GM10847 (cell line): ENCODE results near the gene GPR83.

ENCODE experiments used
- POLR2A ChIP-seq: IDR thresholded peaks from 2 replicates; pipeline ENCODE4 v1.6.1; 2011; ENCODE audit not compliant: insufficient read length; ENCODE audit errors: extremely low read depth

GPR83 gene

DNA sequence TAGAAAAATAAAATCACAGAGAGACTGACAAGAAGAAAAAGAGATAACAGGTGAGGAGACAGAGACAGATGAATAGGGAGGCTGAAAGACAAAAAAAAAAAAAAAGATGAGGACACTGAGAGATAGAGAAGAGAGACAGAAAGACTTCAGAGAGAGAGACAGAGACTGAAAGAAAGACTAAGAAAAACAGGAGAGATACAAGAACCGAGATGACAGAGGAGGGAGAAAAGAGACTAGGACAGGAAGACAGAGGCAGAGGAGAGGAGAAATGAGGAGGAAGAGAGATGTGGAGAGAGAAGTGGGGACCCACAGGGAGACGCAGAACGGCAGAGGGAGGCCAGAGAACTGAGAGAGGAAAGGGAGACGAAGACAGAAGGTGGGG, 771 bp downstream of the GPR83 start:
- no peak for TF ChIP-seq POLR2A

DNA sequence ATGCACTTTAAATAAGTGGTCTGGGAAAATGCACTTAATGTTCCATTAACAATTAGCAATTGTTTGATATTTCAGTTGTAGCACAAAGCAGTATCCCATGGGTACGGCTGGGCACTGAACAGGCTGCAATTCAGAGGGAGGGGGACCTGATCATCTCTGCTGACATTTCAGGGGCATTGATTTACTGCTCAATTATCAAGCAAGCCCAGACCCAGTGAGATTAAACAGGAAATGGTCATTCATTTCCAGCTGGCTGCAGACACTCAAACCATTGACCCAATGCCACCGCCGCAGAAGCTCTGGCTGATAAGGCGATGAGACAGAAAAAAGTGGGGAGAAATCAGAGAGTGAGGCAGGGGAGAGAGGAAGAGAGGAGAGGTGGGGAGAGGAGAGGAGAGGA, 1.2 kb downstream of the GPR83 start:
- no peak for TF ChIP-seq POLR2A

DNA sequence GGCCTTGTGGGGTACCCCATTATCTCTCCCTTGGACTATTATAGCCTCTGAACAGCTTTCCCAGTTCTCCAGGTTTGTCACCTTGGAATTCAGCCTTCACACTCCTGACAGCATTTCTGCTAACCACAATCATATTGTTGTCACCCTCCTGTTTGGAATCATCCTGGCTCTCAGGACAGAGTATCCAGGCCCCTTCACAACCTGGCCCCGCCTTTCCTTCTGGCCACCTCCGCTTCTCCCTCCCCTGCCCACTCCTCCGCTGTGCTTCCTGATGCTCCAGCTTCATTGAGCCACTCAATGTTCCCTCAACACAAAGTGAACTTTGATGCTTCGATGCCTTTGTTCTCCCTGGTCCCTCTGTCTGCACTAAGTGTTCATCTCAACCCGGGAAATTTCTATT, 3.1 kb downstream of the GPR83 start:
- TF ChIP-seq POLR2A: no peak

DNA sequence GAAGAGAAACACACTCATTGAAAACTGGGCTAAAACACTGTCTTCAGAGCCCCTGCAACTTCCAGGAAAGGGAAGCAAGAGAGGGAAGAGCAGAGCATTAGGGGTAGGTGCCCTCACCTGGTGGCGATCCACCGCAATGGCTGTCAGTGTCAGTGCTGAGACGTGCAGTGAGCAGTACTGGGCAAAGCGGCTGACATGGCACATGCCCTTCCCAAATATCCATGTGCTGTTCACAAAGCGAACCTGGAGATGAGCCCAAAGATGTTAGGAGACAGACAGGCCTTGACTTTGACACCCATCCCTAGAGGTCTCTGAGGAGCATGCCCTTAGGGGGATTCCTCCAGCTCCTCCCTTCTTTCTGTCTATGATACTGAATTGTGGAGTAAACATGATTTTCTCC, 4.9 kb downstream of the GPR83 start:
- no peak for TF ChIP-seq POLR2A

DNA sequence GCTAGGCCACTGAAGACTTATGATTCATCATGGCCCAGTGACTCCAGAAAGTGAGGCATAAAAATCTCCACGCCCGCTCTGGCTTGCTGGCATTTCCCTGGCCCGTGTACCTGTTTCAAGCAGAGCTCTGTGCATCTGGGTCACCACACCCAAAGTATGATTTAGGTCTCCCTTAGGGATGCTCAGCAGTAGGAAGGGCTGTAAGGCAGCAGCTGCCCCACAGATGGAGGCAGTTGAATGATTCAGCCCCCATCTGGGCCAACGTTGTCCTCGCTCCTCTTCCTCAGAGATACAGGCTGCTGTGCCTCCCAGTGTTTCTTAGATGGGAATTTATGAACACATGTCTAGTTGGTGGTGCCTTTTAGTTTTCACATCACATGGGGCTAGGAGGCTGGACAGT, 21.6 kb downstream of the GPR83 start:
- TF ChIP-seq POLR2A: no peak

DNA sequence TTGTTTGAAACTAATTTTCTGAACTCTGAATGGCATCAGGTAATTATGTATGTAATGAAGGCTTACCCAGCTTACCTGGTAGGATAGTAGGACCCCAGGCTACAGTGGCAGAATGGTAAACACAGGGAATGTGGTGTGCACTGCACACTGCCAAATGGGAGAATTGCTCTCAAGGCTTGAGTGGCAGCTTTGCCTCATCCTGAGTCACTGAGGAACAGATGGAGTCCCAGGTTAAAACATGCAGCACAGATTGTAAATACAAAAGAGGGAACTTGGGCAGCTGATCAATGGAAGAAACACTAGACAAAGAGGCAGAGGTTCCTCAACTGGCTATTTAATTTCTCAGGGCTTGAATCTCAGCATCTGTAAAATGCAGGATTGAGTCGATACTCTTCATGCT, 24.4 kb downstream of the GPR83 start:
- no peak for TF ChIP-seq POLR2A

DNA sequence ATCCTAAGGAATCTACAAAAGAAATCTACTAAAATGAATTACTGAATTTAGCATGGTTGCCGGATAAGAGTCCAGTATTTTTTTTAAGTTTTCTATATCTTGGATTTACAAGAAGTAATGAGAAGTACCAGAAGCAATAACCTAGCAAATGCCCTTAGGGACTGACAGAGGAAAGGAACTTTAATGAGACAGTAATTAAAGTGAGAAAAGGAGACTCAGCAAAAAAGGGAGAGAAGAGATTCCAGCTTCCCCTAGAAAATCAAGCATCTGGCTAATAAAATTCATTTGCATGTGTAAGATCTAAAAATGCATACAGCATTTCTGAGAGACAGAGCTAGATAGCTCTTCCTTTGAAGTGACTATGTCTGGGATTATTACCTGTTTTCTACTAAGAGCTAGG, 57.7 kb downstream of the GPR83 start:
- TF ChIP-seq POLR2A: no peak

DNA sequence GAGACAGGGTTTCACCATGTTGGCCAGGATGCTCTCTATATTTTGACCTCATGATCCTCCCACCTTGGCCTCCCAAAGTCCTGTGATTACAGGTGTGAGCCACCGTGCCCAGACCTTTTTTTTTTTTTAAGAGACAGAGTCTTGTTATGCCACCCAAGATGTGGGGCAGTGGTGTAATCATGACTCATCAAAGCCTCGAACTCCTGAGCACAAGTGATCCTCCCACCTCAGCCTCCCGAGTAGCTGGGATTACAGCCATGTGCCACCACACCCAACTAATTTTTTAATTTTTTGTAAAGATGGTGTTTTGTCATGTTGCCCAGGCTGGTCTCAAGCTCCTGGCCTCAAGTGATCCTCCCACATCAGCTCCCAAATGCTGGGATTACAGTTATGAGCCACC, 59.0 kb downstream of the GPR83 start:
- no peak for TF ChIP-seq POLR2A

DNA sequence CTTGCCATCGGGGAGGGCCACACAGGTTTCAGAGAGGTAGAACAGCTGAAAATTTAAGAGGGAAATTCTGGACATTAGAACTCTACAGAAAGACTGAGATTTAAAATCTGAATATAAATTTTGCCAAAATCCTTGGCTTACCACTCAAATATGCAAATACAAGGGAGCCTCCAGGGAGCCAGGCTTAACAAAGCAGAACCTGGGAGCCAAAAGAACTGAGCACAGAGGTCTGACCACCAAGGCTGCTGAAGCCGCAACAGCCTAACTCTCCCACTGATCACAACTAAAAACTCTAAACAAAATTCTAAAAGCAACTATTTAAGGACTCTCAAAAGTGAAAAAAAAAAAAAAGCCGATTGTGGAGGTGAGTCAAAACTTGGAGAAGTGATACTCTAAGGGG, 62.6 kb downstream of the GPR83 start:
- no peak for TF ChIP-seq POLR2A

DNA sequence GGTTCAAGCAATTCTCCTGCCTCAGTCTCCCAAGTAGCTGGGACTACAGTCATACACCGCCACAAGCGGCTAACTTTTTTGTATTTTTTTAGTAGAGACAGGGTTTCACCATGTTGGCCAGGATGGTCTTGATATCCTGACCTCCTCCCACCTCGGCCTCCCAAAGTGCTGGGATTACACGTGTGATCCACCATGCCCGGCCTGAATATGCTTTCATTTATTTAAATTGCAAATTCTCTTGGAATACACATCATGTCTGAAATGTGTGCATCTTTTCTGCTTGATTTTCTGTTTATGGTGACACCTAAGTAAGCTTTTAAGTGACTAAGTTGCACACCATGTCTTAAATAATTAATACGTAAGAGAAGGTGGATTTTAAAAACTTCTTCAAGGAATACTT, 65.2 kb downstream of the GPR83 start:
- no peak for TF ChIP-seq POLR2A

DNA sequence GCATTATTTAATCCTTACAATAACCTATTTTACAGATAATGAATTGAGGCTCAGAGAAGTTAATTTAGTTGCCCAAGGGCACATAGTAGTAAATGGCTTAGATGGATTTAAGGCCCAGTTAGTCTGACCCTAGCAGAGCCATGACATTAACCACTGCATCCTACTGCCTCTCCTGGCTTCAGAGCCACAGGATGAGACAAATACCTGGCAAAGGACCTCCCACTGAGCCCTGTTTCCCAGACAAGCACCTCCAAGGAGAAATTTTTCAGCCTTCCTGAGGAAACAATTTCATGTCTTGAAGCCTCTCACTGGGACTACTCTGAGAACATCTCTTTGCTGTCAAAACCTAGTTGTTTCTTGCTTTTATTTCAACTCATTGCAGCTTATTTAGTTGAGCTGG, 68.4 kb downstream of the GPR83 start:
- TF ChIP-seq POLR2A: no peak

DNA sequence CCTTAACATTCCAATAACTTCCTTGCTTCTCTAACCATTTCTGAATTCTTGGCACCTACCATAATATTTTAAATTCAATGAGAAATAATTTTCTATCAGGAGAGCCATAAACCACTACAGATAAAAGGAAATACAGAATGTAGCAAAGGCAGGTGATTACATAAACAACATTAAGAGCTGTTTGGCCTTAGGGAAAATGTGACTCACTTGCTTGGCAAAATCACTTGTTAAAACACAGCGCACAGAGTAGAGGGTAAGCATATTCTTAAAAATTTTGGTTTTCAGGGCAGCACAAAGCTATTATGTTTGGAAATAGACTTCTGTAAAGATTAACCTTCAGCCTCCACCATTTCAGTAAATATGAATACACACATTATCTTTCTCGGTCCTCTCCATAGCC, 70.4 kb downstream of the GPR83 start:
- TF ChIP-seq POLR2A: no peak

DNA sequence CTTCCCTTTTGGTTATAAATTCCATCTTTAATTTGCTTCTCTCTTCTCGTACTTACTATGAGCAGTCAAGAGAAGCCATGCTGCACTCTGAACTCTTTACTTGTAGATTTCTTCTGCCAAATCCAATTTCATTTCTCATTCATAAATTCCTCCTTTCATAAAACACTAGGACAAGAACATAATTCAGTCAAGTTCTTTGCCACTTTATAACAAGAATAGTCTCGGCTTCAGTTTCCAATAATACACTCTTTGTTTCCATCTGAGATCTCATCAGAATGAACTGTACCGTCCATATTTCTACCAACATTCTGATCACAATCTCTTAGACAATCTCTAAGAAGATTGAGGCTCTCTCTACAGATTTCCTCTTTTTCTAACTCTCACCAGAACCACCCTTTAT, 71.7 kb downstream of the GPR83 start:
- TF ChIP-seq POLR2A: no peak

DNA sequence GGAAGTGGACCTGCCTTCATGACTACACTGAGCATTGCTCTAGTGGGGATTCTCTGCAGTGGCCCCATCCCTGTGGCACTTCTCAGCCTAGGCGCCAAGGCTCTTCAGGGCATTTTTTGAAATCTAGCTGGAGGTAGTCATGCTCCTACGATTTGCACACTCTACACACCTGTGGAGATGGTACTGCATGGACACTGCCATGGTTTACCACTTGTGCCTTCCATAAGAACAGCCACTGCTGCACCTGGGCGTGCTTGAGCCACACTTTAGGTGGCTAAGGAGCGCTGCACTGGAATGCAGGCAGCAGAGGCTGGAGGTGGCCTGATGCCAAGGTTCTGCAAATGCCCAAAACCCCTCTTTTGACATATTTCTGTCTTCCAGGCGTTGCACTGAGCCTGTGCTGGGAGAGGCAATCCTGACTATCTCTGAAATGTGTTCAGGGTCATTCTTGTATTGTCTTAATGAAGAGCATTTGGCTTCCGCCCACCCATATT, 72.6 kb downstream of the GPR83 start:
- no peak for TF ChIP-seq POLR2A
